Measurements from ENCODE around the gene CHST6.

- TF ChIP-seq, protein P1, sequence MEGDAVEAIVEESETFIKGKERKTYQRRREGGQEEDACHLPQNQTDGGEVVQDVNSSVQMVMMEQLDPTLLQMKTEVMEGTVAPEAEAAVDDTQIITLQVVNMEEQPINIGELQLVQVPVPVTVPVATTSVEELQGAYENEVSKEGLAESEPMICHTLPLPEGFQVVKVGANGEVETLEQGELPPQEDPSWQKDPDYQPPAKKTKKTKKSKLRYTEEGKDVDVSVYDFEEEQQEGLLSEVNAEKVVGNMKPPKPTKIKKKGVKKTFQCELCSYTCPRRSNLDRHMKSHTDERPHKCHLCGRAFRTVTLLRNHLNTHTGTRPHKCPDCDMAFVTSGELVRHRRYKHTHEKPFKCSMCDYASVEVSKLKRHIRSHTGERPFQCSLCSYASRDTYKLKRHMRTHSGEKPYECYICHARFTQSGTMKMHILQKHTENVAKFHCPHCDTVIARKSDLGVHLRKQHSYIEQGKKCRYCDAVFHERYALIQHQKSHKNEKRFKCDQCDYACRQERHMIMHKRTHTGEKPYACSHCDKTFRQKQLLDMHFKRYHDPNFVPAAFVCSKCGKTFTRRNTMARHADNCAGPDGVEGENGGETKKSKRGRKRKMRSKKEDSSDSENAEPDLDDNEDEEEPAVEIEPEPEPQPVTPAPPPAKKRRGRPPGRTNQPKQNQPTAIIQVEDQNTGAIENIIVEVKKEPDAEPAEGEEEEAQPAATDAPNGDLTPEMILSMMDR (IDR thresholded peaks at IDR 0.05), result no peak
- no peak for TF ChIP-seq POLR2A (IDR thresholded peaks at IDR 0.05)
Measured at GRCh38 chr16:75503801-75504200, 8.6 kb upstream of the CHST6 start.
